ENCODE results near the gene CFAP20.
"Not testable (repeated sequence)": the region's sequence is repeated elsewhere in the genome, so short reads cannot be mapped to it uniquely, and the experiment has no call there.

CFAP20 gene

DNA sequence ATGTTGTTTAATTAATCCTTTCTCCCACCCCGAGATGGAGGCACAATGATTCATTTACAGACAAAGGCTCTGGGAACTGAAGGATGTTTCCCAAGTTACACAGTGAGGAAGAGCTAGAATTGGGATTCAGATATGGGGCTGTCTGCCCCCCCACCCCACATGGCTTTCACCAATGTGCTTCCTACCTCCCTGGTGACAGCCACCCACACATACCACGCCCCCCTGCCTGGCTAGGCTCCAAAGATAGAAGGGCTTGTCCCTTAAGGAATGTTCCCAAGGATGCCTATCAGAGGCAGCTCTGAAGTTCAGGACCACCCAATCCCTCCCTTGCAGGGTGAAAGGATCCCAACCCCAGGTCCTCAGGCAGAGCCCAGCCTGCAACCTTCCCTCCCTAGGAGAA, 32.9 kb downstream of the CFAP20 start:
- DNase-seq = no peak

DNA sequence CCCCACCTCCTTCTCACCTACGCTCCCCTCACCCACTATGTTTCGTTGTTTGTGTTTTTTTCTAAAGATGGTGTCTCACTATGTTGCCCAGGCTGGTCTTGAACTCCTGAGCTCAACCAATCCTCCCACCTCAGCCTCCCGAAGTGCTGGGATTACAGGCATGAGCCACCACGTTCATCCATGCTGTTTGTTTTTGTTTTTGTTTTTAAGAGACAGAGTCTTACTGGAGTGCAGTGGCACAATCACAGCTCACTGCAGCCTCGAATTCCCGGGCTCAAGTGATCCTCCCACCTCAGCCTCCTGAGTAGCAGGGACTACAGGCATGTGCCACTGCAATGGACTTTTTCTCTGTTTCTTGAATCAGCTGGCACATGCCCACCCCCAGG, 33.6 kb downstream of the CFAP20 start:
- not testable (repeated sequence) for DNase-seq

DNA sequence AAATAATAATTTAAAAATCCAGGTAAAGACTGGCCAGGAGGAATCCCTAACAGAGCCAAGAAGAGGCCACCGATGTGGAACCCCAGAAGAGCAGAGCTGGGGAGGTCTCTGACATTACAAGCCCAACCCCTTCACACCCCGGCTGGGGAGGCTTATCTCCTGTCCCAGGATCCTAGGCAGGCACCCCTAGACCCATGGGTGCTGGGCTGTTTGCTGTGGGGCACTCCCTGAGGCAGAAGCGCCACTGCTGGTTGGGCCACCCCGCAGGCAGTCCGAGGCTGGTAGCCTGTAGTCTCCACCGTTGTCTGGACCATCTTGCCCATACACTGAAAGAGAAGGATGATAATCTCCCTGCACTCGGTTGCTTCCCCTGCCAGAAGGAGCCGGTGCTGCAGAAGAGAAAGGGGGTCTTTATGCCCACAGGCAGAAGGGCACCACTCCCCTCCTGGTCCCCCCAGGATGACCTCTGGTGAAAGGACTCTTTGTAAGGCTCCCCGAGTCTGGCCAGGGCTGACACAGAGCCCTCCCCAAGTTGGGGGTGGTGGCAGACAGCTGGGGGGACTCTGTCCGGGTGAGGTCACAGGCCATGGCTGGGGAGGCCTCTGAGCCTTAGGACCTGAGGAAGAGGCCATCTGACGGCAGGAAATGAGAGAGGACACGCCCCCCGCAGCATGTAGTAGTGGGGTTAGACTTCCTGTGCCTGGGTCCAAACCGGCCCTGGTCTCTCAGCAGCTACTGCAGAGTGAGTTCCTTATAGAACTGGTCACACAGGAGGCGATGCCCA, 34.2 kb downstream of the CFAP20 start:
- DNase-seq = no peak

DNA sequence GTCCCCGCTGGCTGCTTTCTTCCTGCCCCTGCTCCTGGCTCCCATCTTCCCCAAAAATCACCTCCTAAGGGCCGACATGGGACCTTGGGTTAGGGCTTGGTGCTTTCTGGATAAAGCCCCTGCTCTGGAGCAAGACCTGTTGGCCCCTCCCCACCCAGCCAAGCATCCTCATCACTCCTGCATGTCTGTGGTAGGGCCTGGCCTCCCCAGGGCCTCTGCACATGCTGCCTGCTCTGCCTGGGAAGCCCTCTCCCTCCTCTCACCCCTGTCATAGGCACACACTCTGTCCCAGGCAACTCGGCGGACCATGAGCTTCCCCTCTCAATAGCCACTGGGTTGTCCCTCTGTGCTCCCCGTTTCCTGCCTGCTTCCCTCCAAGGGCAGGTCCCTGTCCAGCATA, 35.2 kb downstream of the CFAP20 start:
- DNase-seq = no peak

DNA sequence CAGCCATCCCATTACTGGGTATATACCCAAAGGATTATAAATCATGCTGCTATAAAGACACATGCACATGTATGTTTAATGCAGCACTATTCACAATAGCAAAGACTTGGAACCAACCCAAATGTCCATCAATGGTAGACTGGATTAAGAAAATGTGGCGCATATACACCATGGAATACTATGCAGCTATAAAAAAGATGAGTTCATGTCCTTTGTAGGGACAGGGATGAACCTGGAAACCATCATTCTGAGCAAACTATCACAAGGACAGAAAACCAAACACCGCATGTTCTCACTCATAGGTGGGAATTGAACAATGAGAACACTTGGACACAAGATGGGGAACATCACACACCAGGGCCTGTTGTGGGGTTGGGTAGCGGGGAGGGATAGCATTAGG, 38.8 kb downstream of the CFAP20 start:
- not testable (repeated sequence) for DNase-seq

DNA sequence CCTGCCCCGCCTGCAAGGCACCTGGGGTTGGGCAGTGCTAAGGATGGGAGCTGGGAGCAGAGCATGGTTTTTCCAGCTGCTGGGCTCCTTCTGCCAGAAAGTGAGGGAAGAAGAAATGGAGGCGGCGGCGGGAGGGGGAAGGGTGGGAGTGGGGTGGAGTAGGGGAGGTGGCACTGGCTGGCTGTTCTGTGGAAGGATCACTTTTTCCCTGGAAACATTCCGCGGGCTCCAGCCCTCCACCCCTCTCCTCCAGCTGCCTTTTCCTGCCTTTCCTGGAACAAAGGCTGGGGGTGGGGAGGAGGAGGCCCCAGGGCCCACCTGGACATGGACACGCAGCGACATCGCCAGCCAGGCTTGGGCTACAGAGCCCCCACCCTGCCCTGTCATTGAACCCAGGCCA, 41.1 kb downstream of the CFAP20 start:
- DNase-seq = no peak

DNA sequence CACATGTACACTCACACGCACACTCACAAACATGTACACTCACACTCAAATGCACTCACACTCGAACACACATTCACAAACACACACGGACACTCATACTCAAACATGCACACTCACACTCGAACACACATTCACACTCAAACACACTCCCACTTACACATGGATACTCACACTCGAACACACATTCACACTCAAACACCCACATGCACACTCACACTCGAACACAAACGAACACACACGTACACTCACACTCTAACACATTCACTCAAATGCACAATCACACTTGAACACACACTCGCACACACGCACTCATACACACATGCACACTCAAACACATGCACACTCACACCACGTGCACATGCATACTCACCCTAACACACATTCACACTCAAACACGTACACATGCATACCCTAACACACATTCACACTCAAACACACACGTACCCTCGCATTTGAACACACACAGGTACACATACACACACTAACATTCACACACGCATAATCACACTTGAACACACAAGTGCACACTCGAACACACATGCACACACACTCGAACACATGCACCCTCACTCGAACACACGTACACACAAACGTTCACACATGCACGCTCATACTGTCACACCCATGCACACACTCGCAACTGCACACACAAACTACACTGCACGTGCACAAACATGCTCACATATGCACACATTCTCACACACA, 41.8 kb downstream of the CFAP20 start:
- no peak for DNase-seq

DNA sequence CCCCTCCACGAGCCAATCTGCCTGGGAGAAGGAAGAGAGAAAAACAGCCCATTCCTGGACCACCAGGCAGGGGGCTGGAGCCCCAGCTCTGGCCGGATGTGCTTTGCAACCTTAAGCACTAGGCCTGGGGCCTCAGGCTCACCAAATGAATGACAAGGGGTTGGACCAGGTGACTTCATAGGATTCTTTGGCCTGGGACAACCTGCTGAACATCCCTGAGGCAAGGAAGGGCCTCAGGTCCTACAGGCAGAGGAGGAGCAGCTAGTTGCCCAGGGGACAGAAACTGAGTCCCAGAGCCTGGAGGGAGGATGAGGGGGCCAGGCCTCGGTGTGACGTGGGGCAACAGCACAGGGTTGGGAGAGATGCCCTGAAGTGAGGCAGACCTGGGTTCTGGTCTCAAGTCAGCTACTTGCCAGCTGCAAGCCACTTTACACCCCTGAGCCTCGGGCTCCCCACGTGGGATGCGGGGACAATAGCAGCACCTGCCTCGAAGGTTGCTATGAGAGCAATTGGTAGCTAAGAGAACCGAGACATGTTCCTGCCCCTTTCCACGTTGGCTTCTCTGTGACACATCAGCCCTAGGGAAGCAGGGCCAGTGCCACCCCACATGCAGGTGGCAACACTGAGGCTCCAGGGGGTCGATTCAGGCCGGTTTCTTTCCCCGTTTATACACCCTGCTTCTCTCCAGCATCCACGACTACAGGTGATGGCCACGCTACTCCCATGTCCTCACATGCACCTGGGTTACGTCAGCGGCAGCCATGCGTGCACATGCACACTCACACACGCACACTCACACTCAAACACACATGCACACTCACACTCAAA, 42.6 kb downstream of the CFAP20 start:
- DNase-seq = no peak

DNA sequence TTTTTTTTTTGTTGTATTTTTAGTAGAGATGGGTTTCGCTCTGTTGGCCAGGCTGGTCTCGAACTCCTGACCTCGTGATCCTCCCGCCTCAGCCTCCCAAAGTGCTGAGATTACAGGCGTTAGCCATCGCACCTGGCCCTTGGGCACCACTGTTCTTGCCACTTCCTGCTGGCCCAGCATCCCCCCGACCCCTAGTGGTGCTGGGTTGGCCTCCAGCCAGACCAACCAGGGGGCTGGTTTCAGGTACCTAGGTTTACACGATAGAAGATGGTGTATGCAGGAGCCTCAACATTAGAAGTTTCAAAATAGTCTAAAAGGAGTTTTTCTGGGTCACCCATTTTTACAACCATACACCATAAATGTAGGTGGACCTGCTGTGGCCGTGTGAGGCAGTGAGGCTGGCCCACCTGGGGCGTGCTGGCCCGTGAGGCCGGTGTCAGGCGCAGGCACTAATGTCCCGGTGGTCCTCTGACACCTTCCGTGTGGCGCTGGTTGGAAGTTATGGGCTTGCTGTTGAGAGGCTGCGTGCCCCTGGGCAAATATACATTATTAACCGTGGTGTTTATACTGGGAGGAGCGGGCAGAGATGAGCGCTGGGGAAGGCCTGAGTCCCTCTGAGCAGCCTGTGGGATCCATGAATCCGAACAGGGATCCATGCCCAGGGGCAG, 43.5 kb downstream of the CFAP20 start:
- DNase-seq = no peak

DNA sequence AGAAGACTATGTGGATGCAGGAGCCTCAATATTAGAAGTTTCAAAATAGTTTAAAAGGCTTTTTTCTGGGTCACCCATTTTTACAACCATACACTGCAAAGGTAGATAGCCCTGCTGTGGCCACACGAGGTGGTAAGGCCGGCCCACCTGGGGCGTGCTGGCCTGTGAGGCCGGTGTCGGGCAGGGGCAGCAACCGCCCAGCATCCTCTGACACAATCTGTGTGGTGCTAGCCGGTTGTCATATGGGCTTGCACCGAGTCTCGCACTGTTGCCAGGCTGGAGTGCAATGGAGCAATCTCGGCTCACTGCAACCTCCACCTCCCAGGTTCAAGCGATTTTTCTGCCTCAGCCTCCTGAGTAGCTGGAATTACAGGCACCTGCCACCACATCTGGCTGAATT, 44.0 kb downstream of the CFAP20 start:
- no peak for DNase-seq

DNA sequence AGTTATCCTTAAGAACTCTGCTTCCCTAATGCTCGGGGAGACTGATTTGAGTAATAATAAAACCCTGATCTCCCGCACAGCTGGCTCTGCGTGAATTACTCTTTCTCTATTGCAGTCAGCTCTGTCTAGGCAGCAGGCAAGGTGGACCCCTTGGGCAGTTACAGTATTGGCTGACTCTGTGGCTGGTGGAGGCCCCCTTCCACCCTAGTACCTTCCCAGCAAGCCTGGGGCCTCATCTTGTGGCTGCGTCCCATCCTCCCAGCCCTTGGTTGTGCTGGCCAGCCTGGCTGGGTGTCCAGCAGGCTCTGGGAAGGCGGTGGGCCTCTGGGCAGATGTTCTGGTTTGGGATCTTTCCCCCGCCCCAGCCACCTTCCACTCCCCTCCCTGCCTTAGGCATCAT, 44.5 kb downstream of the CFAP20 start:
- DNase-seq = no peak

DNA sequence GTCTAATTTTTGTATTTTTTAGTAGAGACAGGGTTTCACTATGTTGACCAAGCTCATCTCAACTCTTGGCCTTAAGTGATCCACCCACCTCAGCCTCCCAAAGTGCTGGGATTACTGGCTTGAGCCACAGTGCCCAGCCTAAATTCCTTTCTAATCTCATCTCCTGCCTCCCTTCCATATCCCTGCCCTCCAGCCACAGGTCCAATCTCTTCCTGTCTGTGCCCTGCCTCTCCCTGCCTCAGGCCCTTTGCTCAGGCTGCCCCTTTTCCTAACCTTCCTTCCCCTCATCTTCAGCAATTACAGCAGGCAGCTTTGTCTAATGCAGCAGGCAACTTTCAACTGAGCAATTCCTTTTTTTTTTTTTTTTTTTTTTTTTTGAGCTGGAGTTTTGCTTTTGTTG, 46.8 kb downstream of the CFAP20 start:
- DNase-seq = no peak

DNA sequence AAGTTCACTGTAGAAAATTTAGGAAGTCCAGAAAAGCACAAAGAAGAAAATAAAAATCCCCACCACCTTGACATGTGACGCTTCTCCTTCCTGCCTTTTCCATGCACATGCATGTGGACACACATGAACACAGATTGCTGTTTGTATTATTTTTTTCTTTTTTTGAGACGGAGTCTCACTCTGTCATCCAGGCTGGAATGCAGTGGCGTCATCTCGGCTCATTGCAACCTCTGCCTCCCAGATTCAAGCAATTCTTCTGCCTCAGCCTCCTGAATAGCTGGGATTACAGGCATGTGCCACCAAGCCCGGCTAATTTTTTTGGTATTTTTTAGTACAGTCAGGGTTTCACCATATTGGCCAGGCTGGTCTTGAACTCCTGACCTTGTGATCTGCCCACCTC, 48.5 kb downstream of the CFAP20 start:
- DNase-seq = not testable (repeated sequence)

DNA sequence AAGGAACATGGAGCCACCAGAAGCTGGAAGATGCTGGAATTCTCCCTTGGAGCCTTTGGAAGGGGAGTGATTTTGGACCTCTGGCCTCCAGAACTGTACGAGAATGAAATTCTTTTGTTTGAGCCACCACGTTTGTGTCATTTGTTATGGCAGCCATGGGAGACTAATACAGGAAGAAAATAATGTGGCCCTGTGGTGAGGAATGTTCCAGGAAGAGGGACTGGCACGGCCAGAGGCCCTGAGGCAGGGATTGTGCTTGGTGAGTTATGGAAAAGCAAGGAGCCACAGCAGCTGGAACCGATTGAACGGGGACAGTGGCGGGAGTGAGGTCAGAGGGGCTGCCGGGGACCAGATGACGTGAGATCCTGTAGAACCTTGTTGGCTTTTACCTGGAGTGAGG, 51.4 kb downstream of the CFAP20 start:
- no peak for DNase-seq

DNA sequence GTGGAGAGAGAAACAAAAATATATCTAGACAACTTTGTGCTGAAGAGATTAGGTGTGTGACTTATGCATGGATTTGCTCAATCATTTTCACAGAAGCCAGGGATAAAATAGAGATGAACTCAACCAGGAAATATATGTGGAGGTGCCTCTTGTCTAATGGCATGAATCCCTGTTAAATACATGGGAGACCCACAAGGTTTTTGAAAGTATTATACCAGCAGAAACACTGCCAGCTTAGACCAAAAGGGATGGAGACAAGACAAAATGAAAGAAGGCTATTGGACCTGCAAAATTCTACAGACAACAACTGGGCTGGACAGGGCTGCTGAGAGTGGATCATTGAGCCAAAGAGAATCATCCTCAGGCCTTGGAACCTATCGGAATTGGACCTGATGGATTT, 52.7 kb downstream of the CFAP20 start:
- DNase-seq = no peak

DNA sequence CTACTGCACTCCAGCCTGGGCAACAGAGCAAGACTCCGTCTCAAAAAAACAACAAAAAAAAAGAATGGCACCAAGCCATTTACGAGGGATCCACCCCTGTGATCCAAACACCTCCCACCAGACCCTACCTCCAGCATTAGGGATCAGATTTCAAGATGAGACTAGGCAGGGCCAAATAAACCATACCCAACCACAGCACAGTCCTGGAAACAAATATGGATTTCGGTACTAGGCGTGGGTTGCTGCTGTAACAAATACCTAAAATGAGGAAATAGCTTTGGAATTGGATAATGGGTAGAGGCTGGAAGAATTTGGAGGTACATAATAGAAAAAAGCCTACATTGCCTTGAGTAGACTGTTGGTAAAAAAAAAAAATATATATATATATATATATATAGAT, 54.5 kb downstream of the CFAP20 start:
- DNase-seq = no peak

DNA sequence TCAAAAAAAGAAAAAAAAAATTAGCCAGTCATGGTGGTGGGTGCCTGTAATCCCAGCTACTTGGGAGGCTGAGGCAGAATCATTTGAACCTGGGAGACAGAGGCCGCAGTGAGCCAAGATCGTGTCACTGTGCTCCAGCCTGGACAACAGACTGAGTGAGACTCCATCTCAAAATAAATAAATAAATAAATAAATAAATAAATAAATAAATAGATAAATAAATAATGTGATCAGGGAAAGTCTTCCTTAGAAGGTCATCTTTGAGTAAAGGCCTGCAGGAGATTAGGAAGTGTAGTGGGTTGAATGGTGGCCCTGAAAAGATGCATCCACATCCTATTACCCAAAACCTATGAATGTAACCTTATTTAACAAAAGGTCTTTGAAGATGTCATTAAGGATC, 56.1 kb downstream of the CFAP20 start:
- not testable (repeated sequence) for DNase-seq

DNA sequence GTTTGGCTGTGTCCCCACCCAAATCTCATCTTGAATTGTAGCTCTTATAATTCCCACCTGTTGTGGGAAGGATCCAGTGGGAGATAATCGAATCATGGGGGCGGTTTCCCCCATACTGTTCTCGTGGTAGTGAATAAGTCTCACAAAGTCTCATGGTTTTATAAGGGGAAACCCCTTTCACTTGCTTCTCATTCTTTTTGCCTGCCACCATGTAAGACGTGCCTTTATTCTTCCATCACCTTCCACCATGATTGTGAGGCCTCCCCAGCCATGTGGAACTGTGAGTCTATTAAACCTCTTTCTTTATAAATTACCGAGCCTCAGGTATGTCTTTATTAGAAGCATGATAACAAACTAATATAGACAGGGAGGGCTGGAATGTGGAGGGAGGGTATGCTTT, 57.0 kb downstream of the CFAP20 start:
- DNase-seq = not testable (repeated sequence)

DNA sequence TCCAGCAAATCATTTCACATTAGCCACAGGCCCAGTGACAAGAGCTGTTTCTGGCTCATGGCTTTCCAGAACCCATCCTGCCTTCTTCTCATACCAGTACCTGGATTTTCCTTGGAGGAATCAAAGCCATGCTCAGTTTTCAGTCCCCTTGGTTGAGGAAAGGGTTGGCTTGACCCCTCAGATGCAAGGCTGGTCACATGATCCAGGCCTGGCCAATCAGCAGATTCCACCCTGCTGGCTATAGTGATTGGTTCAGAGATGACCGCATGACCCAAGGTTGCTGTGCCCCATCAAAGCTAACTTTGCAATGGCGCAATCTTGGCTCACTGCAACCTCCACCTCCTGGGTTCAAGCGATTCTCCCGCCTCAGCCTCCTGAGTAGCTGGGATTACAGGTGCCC, 58.6 kb downstream of the CFAP20 start:
- no peak for DNase-seq
